Measurements from ENCODE around the gene MACROD2.
A peak's percentile ranks its signal among the peaks of the same experiment; 100 is the strongest.
"Not testable (repeated sequence)": the region's sequence is repeated elsewhere in the genome, so short reads cannot be mapped to it uniquely, and the experiment has no call there.

The MACROD2 gene

GRCh38 chr20:14992153-14992552 lies 996.8 kb downstream of the MACROD2 start:
- DNase-seq (ENCODE audit: low read depth): no peak
- H3K4me3 ChIP-seq (ENCODE audit: low read length): no peak overlapping the region
- TF ChIP-seq CTCF (conservative IDR thresholded peaks at IDR 0.05; ENCODE audit: low read depth, low read length): no peak

- no peak overlapping the region for H3K4me3 ChIP-seq (ENCODE audit: low read length)
- no peak for TF ChIP-seq CTCF (conservative IDR thresholded peaks at IDR 0.05; ENCODE audit: low read depth, low read length)
- DNase-seq (ENCODE audit: low read depth): no peak
Observed at GRCh38 chr20:14992961-14993360, 997.6 kb downstream of the MACROD2 start.

- H3K4me3 ChIP-seq (ENCODE audit: low read length): no peak overlapping the region
- no peak for TF ChIP-seq CTCF (conservative IDR thresholded peaks at IDR 0.05; ENCODE audit: low read depth, low read length)
- DNase-seq (ENCODE audit: low read depth): no peak
Observed at GRCh38 chr20:14996883-14997672, 1001.8 kb downstream of the MACROD2 start.

DNA sequence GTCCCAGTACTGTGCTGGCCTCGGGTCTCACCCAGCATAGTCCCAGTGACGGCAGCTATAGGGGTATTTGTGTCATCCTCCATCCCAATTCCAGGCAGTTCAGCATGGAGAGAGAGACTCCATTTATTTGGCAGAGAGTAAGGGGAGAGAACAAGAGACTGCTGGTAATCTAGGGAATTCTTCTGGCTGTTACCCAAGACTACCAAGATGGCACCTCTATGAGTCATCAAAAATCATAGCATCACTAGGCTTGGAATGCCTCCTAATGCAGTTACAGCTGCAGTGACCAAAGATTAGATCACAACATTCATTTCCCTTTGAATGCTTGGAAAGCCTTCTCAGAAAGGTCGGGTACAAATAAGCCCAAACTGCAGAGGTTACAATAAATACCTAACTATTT lies 1002.5 kb downstream of the MACROD2 start:
- no peak for TF ChIP-seq CTCF (conservative IDR thresholded peaks at IDR 0.05; ENCODE audit: low read depth, low read length)
- H3K4me3 ChIP-seq (ENCODE audit: low read length): no peak overlapping the region
- peak; percentile 20 for DNase-seq (ENCODE audit: low read depth)

DNA sequence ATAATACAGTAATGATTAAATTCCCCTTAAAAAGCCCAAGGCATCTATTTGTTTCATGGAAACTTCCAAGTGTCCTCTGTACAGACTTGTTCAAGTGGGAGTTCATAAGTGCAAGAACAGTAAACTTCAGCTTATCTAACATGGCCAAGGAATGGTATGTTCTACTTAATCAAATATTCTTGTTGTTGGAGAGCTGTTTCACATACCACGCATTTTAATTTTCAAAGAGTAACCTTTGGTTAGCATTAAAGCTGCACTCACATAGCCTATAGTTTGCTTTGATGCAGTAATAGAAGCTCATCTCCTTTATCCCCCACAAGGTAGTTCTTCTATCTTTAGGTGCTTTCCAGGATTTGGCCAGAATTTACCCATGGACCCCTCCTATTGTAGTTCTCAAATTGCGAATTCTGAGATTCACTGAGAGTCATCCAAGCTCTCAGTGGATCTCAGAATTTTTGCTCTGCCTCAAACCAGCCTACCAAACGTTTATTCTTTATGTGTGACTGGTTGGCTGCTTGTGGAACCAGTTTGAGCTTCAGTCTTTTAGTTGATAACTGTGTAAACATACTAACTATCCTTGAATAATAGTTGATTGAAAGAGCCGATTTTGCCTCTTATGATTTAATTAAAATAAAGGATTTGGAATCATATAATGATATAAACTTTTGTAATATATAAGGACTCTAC lies 1010.1 kb downstream of the MACROD2 start:
- DNase-seq (ENCODE audit: low read depth): peak; percentile 26
- no peak overlapping the region for H3K4me3 ChIP-seq (ENCODE audit: low read length)
- TF ChIP-seq CTCF (conservative IDR thresholded peaks at IDR 0.05; ENCODE audit: low read depth, low read length): no peak

- no peak overlapping the region for H3K4me3 ChIP-seq (ENCODE audit: low read length)
- DNase-seq (ENCODE audit: low read depth): no peak
- no peak for TF ChIP-seq CTCF (conservative IDR thresholded peaks at IDR 0.05; ENCODE audit: low read depth, low read length)
Observed at GRCh38 chr20:15011631-15012030, 1016.3 kb downstream of the MACROD2 start.

- H3K4me3 ChIP-seq (ENCODE audit: low read length): no peak overlapping the region
- no peak for DNase-seq (ENCODE audit: low read depth)
- TF ChIP-seq CTCF (conservative IDR thresholded peaks at IDR 0.05; ENCODE audit: low read depth, low read length): no peak
Observed at GRCh38 chr20:15012566-15012965, 1017.2 kb downstream of the MACROD2 start.

- not testable (repeated sequence) for DNase-seq (ENCODE audit: low read depth); H3K4me3 ChIP-seq (ENCODE audit: low read length)
Observed at GRCh38 chr20:15016875-15017274, 1021.6 kb downstream of the MACROD2 start.

Data from retinal pigment epithelial cell (primary cell).